ENCODE measurements around the gene C1orf53. TPM values are rescaled to one million over a fixed set of nuclear protein-coding genes. Genes with fewer than 3 reads are reported as not detected.

Gene C1orf53
- total and polyA plus RNA-seq, 2 of the 4 experiments (the other 2 are of a cell fraction): 4.8 to 7.0 TPM

- Histone ChIP-seq H3K27ac (ENCODE audit: insufficient read depth, low read length) (no peak overlapping the region), H4K5ac (ENCODE audit: low read depth, low read length) (no peak overlapping the region), H3K9me3 (ENCODE audit: control insufficient read depth, insufficient read depth, low read length) (no peaks in the 10 kb centered on the region), H3K27me3 (ENCODE audit: control insufficient read depth, insufficient read depth, low read length) (no peaks in the 10 kb centered on the region), H3K9ac (ENCODE audit: low read depth, low read length) (no peak overlapping the region), H3K14ac (replicated peaks; ENCODE audit: low read depth, low read length) (no peak overlapping the region), H2AK5ac (ENCODE audit: low read depth, low read length) (no peak overlapping the region), H2AFZ (replicated peaks; ENCODE audit: low read length, poor library complexity) (no peak overlapping the region), H3K23ac (ENCODE audit: low read depth, low read length) (no peak overlapping the region), H3K9me1 (ENCODE audit: insufficient read depth, low read length) (no peaks in the 10 kb centered on the region), H3K18ac (ENCODE audit: low read depth, low read length) (no peak overlapping the region), H4K20me1 (ENCODE audit: insufficient read depth, low read length) (no peaks in the 10 kb centered on the region), H3K79me1 (ENCODE audit: low read depth in 1 of 2, low read length in 2 of 2) (no peaks in the 10 kb centered on the region), H2BK20ac (ENCODE audit: low read depth, low read length) (no peak overlapping the region), H2AK9ac (replicated peaks; ENCODE audit: low read depth, low read length, poor library complexity) (no peak overlapping the region), H3K4ac (ENCODE audit: low read depth, low read length) (no peak overlapping the region), H2BK120ac (ENCODE audit: low read depth, low read length) (no peak overlapping the region), H2BK5ac (ENCODE audit: low read depth, low read length, poor library complexity, severe bottlenecking) (no peak overlapping the region), H3K4me2 (ENCODE audit: low read depth, low read length) (no peak overlapping the region), H3K56ac (ENCODE audit: extremely low read depth, insufficient read depth, low read length) (no peak overlapping the region), H3K4me3 (ENCODE audit: insufficient read depth, low read depth, low read length) (no peak overlapping the region), H4K91ac (ENCODE audit: insufficient read depth, low read depth, low read length) (no peak overlapping the region), H3K36me3 (ENCODE audit: control insufficient read depth, insufficient read depth, low read length) (no peaks in the 10 kb centered on the region), H2BK15ac (ENCODE audit: low read depth, low read length) (no peak overlapping the region), H4K8ac (ENCODE audit: low read depth in 2 of 2, low read length in 2 of 2) (no peak overlapping the region), H3K4me1 (ENCODE audit: control insufficient read depth, insufficient read depth, low read length) (0 out of 2 replicates have a peak, but pooled peaks cover 2% of the 10 kb centered on the region)
- dilution Hi-C loops (cut with HindIII; ENCODE audit: low sequenced_read_pairs, unreplicated experiment): no loop called here
- ATAC-seq (ENCODE audit: low read depth) (no peak), DNase-seq (no peak)
- in situ Hi-C loops (cut with MboI; ENCODE audit: low sequenced_read_pairs): loop anchor here (10.0 kb wide), 1 partner anchor 251 kb away; no protein-coding TSS in a partner anchor
- intact Hi-C loops (cut with micrococcal nuclease): loop anchor here (5.0 kb wide), 1 partner anchor 339 kb away; no protein-coding TSS in a partner anchor
- POLR2A ChIA-PET (ENCODE audit: unreplicated experiment): interaction anchor here (0.6 kb wide), 1 partner anchor 25 kb away, joined by 3 read pairs; no protein-coding TSS in a partner anchor
- BruUV-seq (replicated peaks): no TSS peak
- TF ChIP-seq BHLHE40 (IDR thresholded peaks at IDR 0.05; ENCODE audit: low read depth, low read length): no peak
- no peak for TF ChIP-seq MAZ (IDR thresholded peaks at IDR 0.05; ENCODE audit: borderline replicate concordance, low read depth, low read length)
- no peak for TF ChIP-seq USF2 (IDR thresholded peaks at IDR 0.05; ENCODE audit: low read depth, low read length)
- no peak for TF ChIP-seq POLR2A (IDR thresholded peaks at IDR 0.05; ENCODE audit: low read depth, low read length)
- no peak for TF ChIP-seq CTCF (conservative IDR thresholded peaks at IDR 0.05; ENCODE audit: low read depth, low read length)
- TF ChIP-seq FOS (IDR thresholded peaks at IDR 0.05; ENCODE audit: low read depth, low read length): no peak
- TF ChIP-seq MAFK (IDR thresholded peaks at IDR 0.05; ENCODE audit: low read depth, low read length): no peak
- TF ChIP-seq SMC3 (IDR thresholded peaks at IDR 0.05; ENCODE audit: low read depth, low read length): no peak
- TF ChIP-seq MXI1 (IDR thresholded peaks at IDR 0.05; ENCODE audit: borderline replicate concordance, low read depth, low read length): no peak
- TF ChIP-seq RAD21 (IDR thresholded peaks at IDR 0.05; ENCODE audit: low read length): no peak
- no peak for TF ChIP-seq CHD1 (IDR thresholded peaks at IDR 0.05; ENCODE audit: low read depth, low read length)
- TF ChIP-seq ELK1 (IDR thresholded peaks at IDR 0.05; ENCODE audit: borderline replicate concordance, low read depth, low read length): no peak
- TF ChIP-seq CEBPB (IDR thresholded peaks at IDR 0.05; ENCODE audit: low read depth, low read length): no peak
- TF ChIP-seq RFX5 (IDR thresholded peaks at IDR 0.05; ENCODE audit: low read depth, low read length): no peak
- TF ChIP-seq RCOR1 (IDR thresholded peaks at IDR 0.05; ENCODE audit: insufficient replicate concordance, low read length): no peak
- CTCF ChIA-PET: interaction anchor here (0.6 to 1.2 kb wide), 4 partner anchors 59 to 251 kb away, joined by 3 to 4 read pairs (median 4); no protein-coding TSS in a partner anchor
- no CpG with 5 or more reads among the region's 2 CpGs for WGBS, 2 experiments (ENCODE audit: extremely low coverage in 2 of 2, insufficient read length in 1 of 2)
Observed at GRCh38 chr1:197865809-197866208, 36.6 kb upstream of the C1orf53 start.
